Measurements from ENCODE around the gene SMARCB1. TPM values are rescaled to one million over a fixed set of nuclear protein-coding genes. Genes with fewer than 3 reads are reported as not detected.

Gene SMARCB1
- total and polyA plus RNA-seq, 10 donors, result 64.2 to 166 (median 85.8) TPM

DNA sequence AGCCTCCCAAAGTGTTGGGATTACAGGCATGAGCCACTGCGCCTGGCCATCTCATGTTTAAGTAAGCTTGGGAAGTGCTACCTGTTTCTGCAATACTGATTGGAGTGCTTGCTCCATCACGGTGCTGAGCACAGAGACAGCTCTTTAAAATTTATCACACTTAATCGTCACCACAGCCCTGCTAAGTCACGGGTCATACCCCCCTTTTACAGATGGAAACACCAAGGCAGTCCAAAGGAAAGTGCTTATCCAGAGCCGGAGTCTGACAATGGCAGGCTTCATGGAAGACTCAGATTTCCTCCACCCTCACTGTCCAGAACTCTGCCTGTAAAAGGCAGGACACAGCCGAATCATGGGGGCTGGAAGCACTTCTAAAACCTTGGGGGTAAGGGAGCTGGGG, 26.7 kb upstream of the SMARCB1 start:
- no peak for DNase-seq
- Histone ChIP-seq H3K9me3 (no peaks in the 10 kb centered on the region), H3K27me3 (replicated peaks in 1 of 7) (no peaks in the 10 kb centered on the region), H3K27ac (no peak overlapping the region), H3K4me1 (peaks cover 19 to 62% (median 28%) of the 10 kb centered on the region in 6 donors), H3K4me3 (no peak overlapping the region), H3K36me3 (peaks cover 0 to 8% (median 0%) of the 10 kb centered on the region in 6 donors)
- intact Hi-C loops (cut with DNase I; ENCODE audit: low total_unique reads), result no loop called here
- TF ChIP-seq POLR2AphosphoS5 (IDR thresholded peaks at IDR 0.05) (no peak), POLR2A (IDR thresholded peaks at IDR 0.05) (no peak)
- TF ChIP-seq, protein P1, sequence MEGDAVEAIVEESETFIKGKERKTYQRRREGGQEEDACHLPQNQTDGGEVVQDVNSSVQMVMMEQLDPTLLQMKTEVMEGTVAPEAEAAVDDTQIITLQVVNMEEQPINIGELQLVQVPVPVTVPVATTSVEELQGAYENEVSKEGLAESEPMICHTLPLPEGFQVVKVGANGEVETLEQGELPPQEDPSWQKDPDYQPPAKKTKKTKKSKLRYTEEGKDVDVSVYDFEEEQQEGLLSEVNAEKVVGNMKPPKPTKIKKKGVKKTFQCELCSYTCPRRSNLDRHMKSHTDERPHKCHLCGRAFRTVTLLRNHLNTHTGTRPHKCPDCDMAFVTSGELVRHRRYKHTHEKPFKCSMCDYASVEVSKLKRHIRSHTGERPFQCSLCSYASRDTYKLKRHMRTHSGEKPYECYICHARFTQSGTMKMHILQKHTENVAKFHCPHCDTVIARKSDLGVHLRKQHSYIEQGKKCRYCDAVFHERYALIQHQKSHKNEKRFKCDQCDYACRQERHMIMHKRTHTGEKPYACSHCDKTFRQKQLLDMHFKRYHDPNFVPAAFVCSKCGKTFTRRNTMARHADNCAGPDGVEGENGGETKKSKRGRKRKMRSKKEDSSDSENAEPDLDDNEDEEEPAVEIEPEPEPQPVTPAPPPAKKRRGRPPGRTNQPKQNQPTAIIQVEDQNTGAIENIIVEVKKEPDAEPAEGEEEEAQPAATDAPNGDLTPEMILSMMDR (IDR thresholded peaks at IDR 0.05 in 8 of 11, conservative IDR thresholded peaks at IDR 0.05 in 3 of 11), result no peak
- 78 to 94% (median 88%) methylated on average over 6 of the region's 6 CpGs for WGBS, 5 donors

DNA sequence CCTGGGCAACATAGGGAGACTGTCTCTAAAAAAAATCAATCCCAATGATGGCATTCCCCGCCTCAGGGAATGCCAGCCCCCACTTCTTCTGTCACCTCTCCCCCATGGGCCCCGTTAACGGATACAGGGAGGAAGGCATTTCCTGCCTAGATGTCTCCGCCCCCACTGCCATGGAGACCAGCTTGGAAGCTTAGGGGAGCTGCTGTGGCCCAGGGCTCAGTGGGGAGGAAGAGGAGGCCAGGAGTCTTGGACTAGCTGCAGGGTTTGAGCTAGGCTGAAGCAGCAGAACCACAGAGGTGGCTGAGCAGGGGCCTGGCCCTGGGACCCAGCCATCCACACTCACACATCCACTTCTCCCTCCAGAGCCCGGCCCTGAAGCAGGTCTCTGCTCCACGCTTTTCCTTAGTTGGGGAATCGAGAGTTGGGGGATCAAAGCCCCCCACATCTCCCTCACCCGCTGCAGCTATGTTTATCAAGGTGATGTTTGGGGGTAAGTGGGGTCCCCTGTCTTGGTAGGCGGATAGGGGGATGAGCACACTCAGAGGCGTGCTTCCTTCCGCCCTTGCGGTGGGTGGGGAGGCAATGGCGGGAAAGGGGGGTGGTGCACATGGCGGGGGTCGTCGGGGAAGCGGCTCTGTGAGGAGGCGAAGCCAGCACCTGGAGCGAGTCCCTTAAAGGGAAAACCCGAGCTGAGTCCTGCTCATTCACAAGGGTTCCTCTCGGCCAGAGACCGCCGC, 23.8 kb upstream of the SMARCB1 start, which contains the start of gene C22orf15:
C22orf15 (plus strand) TSS at position 149 of the 737 bp plus-strand sequence; CDS start at position 466, 317 bp downstream.
- DNase-seq, result no peak
- Histone ChIP-seq H3K27me3 (replicated peaks in 1 of 7) (no peaks in the 10 kb centered on the region), H3K4me3 (peak within 1 kb of the TSS in 7 of 8 donors; percentile 9 to 61 (median 34)), H3K36me3 (peaks cover 0 to 19% (median 0%) of the 10 kb centered on the region in 6 donors), H3K27ac (peak within 1 kb of the TSS; percentile 13 to 71 (median 51)), H3K9me3 (no peaks in the 10 kb centered on the region), H3K4me1 (peaks cover 31 to 70% (median 46%) of the 10 kb centered on the region in 6 donors)
- intact Hi-C loops (cut with DNase I; ENCODE audit: low total_unique reads), result no loop called here
- 17 to 41% (median 25%) methylated on average over 17 to 23 of the region's 23 CpGs for WGBS, 5 donors
- TF ChIP-seq, protein P1 (IDR thresholded peaks at IDR 0.05 in 8 of 11, conservative IDR thresholded peaks at IDR 0.05 in 3 of 11), result no peak
- peak in 1 of 3 donors; percentile 15 for TF ChIP-seq POLR2AphosphoS5 (IDR thresholded peaks at IDR 0.05)

DNA sequence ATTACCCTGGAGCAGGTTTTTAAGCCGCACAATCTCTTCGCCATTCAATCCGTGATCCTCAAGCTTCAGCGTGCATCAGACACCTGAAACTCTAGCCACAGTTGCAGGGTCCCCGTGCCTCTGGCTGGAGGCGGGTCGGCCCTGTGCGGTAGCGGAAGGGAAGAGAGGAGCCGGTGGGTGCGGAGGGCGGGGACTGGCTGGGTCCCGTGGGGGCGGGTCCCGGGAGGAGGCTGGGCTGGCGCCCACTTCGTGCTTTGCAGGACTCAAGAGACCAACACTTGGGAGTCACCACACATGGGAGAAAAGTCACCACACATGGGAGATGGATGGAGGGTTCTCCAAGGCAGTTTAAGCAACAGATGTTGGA, 23.2 kb upstream of the SMARCB1 start:
- TF ChIP-seq POLR2A (IDR thresholded peaks at IDR 0.05) (no peak), POLR2AphosphoS5 (IDR thresholded peaks at IDR 0.05) (peak in 2 of 3 donors; percentile 40 to 52)
- TF ChIP-seq, protein P1 (IDR thresholded peaks at IDR 0.05 in 8 of 11, conservative IDR thresholded peaks at IDR 0.05 in 3 of 11), result no peak
- Histone ChIP-seq H3K4me3 (peak overlapping the region in 7 of 8 donors; percentile 9 to 61 (median 34)), H3K27me3 (replicated peaks in 1 of 7) (no peaks in the 10 kb centered on the region), H3K4me1 (peaks cover 34 to 76% (median 51%) of the 10 kb centered on the region in 6 donors), H3K9me3 (no peaks in the 10 kb centered on the region), H3K36me3 (peaks cover 0 to 19% (median 0%) of the 10 kb centered on the region in 6 donors), H3K27ac (peak overlapping the region in 7 of 8 donors; percentile 13 to 71 (median 63))
- intact Hi-C loops (cut with DNase I; ENCODE audit: low total_unique reads), result no loop called here
- 11 to 32% (median 21%) methylated on average over 11 to 17 of the region's 17 CpGs for WGBS, 5 donors
- peak; percentile 92 for DNase-seq

DNA sequence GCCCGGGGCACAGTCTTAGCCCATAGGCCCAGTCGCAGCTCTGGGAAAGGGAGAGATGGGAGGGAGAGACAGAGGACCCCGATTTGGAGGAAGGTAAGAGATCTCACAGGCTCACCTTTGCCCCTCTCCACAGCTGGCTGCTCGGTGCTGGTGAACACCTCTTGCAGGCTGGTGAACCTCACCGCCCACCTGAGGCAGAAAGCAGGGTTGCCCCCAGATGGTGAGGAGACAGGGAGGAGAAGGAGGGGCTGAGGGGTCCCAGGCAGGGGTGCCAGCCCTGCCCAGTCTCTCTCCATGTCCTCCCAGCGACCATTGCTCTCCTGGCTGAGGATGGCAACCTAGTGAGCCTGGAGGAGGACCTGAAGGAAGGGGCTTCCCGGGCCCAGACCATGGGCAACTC, 22.8 kb upstream of the SMARCB1 start:
- H3K36me3 ChIP-seq, result peaks cover 0 to 19% (median 0%) of the 10 kb centered on the region in 6 donors
- TF ChIP-seq POLR2AphosphoS5 (IDR thresholded peaks at IDR 0.05) (no peak), POLR2A (IDR thresholded peaks at IDR 0.05) (no peak)
- TF ChIP-seq, protein P1 (IDR thresholded peaks at IDR 0.05 in 8 of 11, conservative IDR thresholded peaks at IDR 0.05 in 3 of 11), result no peak
- peak overlapping the region in 5 of 8 donors; percentile 29 to 61 (median 34) for H3K4me3 ChIP-seq
- no peaks in the 10 kb centered on the region for H3K27me3 ChIP-seq (replicated peaks in 1 of 7)
- H3K4me1 ChIP-seq, result peaks cover 38 to 80% (median 55%) of the 10 kb centered on the region in 6 donors
- no peak for DNase-seq
- 55 to 64% (median 58%) methylated on average over 7 of the region's 7 CpGs for WGBS, 5 donors
- peak overlapping the region in 5 of 8 donors; percentile 39 to 71 (median 66) for H3K27ac ChIP-seq
- intact Hi-C loops (cut with DNase I; ENCODE audit: low total_unique reads), result no loop called here
- no peaks in the 10 kb centered on the region for H3K9me3 ChIP-seq
